Glomerular visceral epithelial cell (primary cell): ENCODE measurements around the gene ZNF724.
"Not testable (repeated sequence)": the region's sequence is repeated elsewhere in the genome, so short reads cannot be mapped to it uniquely, and the experiment has no call there.

Experiments used
- DNase-seq: peaks from one replicate; pipeline ENCODE4 v3.0.0-alpha.2; 2016; ENCODE audit errors: extremely low spot score

Gene ZNF724

GRCh38 chr19:23249911-23250649, at the start of gene ZNF724:
ZNF724 (minus strand) TSS chr19:23250394; CDS start chr19:23250242, 152 bp downstream.
- DNase-seq, result peak; percentile 97

- DNase-seq, result no peak
These were observed 43.9 kb upstream of the ZNF724 start for GRCh38 chr19:23294141-23294540.

DNA sequence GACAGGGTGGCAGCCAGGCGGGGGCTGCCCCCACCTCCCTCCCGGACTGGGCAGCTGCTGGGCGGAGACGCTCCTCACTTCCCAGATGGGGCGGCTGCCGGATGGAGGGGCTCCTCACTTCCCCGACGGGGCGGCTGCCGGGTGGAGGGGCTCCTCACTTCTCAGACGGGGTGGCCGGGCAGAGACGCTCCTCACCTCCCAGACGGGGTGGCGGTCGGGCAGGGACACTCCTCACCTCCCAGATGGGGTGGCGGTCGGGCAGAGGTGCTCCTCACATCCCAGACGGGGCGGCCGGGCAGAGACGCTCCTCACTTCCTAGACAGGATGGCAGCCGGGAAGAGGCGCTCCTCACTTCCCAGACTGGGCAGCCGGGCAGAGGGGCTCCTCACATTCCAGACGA, 39.8 kb upstream of the ZNF724 start:
- DNase-seq, result not testable (repeated sequence)

GRCh38 chr19:23287620-23288019, 37.4 kb upstream of the ZNF724 start:
- DNase-seq, result no peak

- no peak for DNase-seq
These were observed 36.3 kb upstream of the ZNF724 start for GRCh38 chr19:23286477-23286876.

DNA sequence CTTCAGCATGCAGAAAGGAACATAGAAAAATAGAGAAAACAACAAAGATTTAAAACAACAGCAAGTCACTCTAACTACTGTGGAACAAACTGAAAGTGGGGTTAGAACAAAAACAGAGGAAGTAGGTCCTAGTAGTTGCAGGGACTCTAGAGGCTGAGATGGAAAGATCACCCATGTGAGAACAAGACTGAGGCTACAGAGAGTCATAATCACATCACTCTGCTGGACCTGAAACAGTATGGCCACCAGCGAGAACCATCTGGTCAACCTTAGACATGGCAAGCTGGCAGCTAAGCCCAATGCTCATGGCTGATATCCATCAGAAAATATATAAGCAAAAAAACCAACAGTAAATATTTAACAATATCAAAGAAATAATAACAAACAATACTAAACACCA, 35.8 kb upstream of the ZNF724 start:
- DNase-seq, result no peak

- DNase-seq, result not testable (repeated sequence)
These were observed 35.1 kb upstream of the ZNF724 start for GRCh38 chr19:23285326-23285725.

- DNase-seq, result peak; percentile 11
These were observed 33.7 kb upstream of the ZNF724 start for GRCh38 chr19:23283925-23284324.

- no peak for DNase-seq
These were observed 31.6 kb upstream of the ZNF724 start for GRCh38 chr19:23281663-23282276.

DNA sequence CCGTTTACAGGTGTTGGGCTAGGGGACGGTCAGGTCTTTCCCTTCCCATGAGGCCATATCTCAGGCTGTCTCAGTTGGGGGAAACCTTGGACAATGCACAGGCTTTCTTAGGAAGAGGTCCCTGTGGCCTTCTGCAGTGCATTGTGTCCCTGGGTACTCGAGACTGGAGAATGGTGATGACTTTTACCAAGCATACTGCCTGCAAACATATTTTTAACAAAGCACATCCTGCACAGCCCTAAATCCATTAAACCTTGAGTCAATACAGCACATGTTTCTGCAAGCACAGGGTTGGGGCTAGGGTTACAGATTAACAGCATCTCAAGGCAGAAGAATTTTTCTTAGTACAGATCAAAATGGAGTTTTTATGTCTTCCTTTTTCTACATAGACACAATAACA, 27.9 kb upstream of the ZNF724 start:
- not testable (repeated sequence) for DNase-seq

DNA sequence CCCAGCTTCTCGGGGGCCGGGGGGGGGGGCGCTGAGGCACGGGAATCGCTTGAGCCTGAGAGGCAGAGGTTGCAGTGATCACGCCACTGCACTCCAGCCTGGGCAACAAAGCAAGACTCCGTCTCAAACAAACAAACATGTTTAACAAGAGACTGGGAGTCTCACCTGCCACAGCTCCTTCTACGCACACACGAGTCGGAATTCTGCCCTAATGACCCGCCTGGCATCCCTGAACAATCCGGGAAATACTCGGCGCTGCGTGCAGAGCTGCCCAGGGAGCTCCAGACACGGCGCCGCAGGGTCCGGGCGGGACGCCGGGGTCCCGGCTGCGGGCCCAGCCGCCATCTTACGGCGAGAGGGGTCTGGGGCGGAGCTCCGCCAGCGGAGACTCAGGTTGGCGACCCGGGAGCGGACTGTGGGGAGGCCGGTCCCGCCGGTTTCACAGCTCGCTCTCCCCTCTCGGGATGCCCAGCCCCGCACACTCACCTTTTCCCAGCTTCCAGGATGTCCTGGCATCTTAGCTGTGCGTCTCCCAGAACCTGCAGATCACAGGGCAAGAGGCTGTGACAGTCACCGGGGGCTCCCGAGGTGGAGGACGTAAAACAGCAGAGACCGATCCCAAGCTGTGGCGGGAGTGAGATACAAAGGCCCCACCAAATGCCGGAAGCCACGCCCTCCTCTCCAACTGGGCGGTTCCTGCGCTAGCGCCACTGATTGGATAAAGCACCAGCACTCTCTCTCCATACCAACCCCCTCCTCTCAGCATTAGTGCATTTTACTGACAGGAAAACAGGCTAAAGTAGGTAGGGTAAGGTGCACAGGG, 23.6 kb upstream of the ZNF724 start:
- peak; percentile 88 for DNase-seq

DNA sequence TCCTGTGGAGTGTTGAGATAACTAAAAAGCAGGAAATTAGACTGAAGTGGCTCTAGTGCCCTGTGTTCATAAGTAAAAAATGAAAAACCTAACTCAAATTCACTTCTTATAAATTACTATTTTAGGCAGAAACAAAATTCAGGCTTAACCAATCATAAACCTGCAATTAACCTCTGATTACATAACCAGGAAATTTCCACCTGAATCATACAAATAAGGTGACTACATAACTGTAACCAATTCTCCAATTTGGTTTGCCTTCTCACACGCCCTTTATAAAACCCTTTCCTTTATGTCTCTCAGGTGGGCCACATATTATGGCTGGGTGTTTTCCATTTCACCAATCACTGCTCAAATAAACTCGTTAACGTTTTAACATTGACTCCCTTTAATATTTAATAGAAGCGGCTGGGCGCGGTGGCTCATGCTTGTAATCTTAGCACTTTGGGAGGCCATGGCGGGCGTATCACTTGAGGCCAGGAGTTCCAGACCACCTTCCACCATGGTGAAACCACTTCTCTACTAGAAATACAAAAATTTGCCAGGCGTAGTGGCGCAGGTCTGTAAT, 22.9 kb upstream of the ZNF724 start:
- DNase-seq, result peak; percentile 26

DNA sequence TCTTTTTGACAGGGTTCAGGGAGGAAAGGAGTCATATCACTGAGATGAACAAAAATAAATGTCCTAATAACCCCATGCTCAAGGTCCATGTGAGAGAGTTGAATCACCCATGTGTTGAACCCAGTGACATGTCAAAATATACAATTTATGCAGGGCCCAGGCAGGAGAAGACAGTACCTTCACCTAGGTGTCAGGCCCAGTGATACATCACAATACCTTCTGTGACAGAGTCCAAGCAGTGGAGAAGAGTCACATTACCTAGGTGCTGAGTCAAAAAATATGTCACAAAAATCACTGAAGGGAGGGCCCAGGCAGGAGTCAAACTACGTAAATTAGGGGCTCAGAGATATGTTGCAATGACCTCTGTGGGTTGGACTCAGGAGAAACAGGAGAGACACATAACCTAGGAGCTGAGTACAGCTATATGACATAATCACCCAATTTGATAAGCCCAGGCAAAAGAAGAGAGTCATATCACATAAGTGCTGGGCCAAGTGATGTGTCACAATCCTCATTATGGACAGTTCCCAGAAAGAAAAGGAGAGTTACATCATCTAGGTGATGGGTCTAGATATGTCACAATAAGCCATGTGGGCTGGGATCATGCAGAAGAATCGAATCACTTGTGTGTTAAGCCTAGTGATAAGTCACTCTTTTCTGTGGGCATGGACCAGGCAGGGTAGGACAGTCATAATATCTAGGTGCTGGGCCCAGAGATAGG, 13.8 kb upstream of the ZNF724 start:
- DNase-seq, result no peak

- no peak for DNase-seq
These were observed 13.2 kb upstream of the ZNF724 start for GRCh38 chr19:23263396-23263795.

- no peak for DNase-seq
These were observed 12.7 kb upstream of the ZNF724 start for GRCh38 chr19:23262920-23263319.

GRCh38 chr19:23261496-23262020, 11.4 kb upstream of the ZNF724 start:
- no peak for DNase-seq

- no peak for DNase-seq
These were observed 10.8 kb upstream of the ZNF724 start for GRCh38 chr19:23260956-23261355.

DNA sequence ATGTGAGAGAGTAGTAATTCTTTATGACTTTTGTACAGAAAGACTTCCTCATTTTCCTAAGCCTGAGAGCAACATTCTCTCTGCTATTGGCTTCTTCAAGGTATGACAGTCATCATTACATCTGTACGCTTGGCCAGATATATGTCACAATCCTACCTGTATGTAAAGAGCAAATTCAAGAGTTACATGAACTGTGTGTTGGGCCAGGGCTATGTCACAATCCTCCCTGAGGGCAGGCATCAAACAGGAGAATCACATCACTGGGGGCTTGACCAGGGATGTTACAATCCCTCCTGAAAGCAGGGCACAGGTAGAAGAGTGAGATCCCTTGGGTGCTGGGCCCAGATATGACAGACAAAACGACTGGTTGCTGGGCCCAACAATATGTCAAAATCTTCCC, 9.8 kb upstream of the ZNF724 start:
- DNase-seq, result no peak

- DNase-seq, result no peak
These were observed 5.5 kb upstream of the ZNF724 start for GRCh38 chr19:23255700-23256099.

DNA sequence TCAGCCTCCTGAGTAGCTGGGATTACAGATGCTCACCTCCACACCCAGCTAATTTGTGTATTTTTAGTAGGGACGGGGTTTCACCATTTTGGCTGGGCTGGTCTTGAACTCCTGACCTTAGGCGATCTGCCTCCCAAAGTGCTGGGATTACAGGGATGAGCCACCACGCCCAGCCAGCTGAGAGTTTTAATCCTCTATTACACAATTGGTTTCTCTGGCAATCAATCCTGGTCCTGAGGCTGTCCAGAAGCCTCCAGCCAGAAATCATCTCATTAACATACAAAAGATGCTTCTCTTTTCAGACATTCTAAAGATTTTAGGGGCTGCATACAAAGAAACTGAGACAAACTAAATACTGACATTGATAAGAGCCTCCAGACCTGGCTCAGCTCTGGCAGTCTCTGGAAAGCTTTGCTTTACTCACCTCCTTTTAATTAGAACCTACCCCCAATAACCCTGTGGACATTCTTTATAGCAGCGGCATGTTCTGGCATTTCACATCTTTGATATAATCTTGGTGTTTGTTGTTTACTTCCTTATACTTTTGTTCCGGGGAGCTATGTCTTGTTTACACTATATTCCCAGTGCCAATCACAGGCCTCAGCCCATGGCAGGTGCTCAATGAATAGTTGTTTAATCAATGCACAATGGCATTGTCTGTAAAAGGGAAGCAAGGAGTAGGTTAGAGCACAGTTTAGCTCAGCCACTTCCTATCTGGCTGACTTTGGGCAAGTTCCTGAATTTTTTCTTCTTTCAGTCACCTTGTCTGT, 4.1 kb upstream of the ZNF724 start:
- DNase-seq, result no peak

GRCh38 chr19:23253256-23253655, 3.1 kb upstream of the ZNF724 start:
- not testable (repeated sequence) for DNase-seq
